Natural killer cell (primary cell): ENCODE results near the gene NUCB1. TPM values are rescaled to one million over a fixed set of nuclear protein-coding genes. Genes with fewer than 3 reads are reported as not detected.
A peak's percentile ranks its signal among the peaks of the same experiment; 100 is the strongest.
"Not testable (repeated sequence)": the region's sequence is repeated elsewhere in the genome, so short reads cannot be mapped to it uniquely, and the experiment has no call there.

Experiments used
- ATAC-seq, 3 donors: fragments of 150-1000 bp in 2 of 3; fragments of 200-7000 bp in 1 of 3; cut with Tn5 transposase; 1 replicate in 1 of 3; 2 replicates in 2 of 3; pipeline ENCODE4 v1.10.0; 2021; ENCODE audit warnings: mild to moderate bottlenecking in 2 of 3, moderate library complexity in 2 of 3
- DNase-seq, 2 donors: peaks; one replicate each; pipeline versions ENCODE4 v3.0.0 to v3.0.0-alpha.2; 2013 to 2021; ENCODE audit warnings: mixed read lengths in 1 of 2
- H3K27ac ChIP-seq: one replicate; pipeline ENCODE4 v1.5.1; 2013; ENCODE audit warnings: mild to moderate bottlenecking, low read length
- H3K27me3 ChIP-seq: one replicate; pipeline ENCODE4 v1.6.1; 2013; ENCODE audit warnings: low read length; ENCODE audit not compliant: control insufficient read depth, insufficient read depth
- H3K36me3 ChIP-seq: one replicate; pipeline ENCODE4 v1.6.1; 2013; ENCODE audit warnings: low read length; ENCODE audit not compliant: control insufficient read depth, insufficient read depth
- H3K4me1 ChIP-seq: one replicate; pipeline ENCODE4 v1.6.1; 2013; ENCODE audit warnings: low read length; ENCODE audit not compliant: control insufficient read depth, insufficient read depth
- H3K4me3 ChIP-seq: one replicate; pipeline ENCODE4 v1.5.1; 2013; ENCODE audit warnings: low read length
- H3K9me3 ChIP-seq: one replicate; pipeline ENCODE4 v1.6.1; 2013; ENCODE audit warnings: low read length; ENCODE audit not compliant: control insufficient read depth, insufficient read depth
- H3K27ac Mint-ChIP-seq, 2 donors: one replicate each; pipeline ENCODE4 v1.8.0; 2022; ENCODE audit warnings: mild to moderate bottlenecking in 2 of 2, mixed read lengths in 2 of 2, moderate library complexity in 1 of 2
- H3K27me3 Mint-ChIP-seq, 2 donors: one replicate each; pipeline ENCODE4 v1.8.0; 2022; ENCODE audit warnings: low read depth in 2 of 2, mixed read lengths in 2 of 2
- H3K36me3 Mint-ChIP-seq: one replicate; pipeline ENCODE4 v1.8.0; 2022; ENCODE audit warnings: mixed read lengths
- H3K4me1 Mint-ChIP-seq, 2 donors: one replicate each; pipeline ENCODE4 v1.8.0; 2022; ENCODE audit warnings: mixed read lengths in 2 of 2
- H3K4me3 Mint-ChIP-seq: one replicate; pipeline ENCODE4 v1.8.0; 2022; ENCODE audit warnings: mild to moderate bottlenecking, moderate library complexity, mixed read lengths
- H3K9me3 Mint-ChIP-seq, 2 donors: one replicate each; pipeline ENCODE4 v1.8.0; 2022; ENCODE audit warnings: mixed read lengths in 2 of 2
- WGBS: methylation state at CpG from one replicate; pipeline ENCODE4 v1.1.7; 2013; ENCODE audit warnings: missing lambda C conversion rate; ENCODE audit not compliant: insufficient coverage; 5-methylcytosine and 5-hydroxymethylcytosine counted together
- intact Hi-C: fragments of 100-400 bp; cut with micrococcal nuclease; formaldehyde crosslinking; loops from one replicate; pipeline ENCODE4 v1.14.2; 2022
- total RNA-seq, 4 donors: library from RNA; stranded (reverse); fragments of 120-200 nt in 1 of 4; gene quantifications; one replicate each; pipeline versions ENCODE4 v1.2.3 to v1.2.4, GENCODE V29; 2013 to 2022
- TF ChIP-seq, protein P1 (sequence below): fragments of 200-600 bp; IDR thresholded peaks from one replicate; pipeline ENCODE4 v1.8.0; 2022; ENCODE audit warnings: antibody characterized with exemption

Gene NUCB1
- total RNA-seq, 3 donors from 2014 or later (not counting 1 experiment from before 2014, with no cell fraction given): 163 to 192 (median 171) TPM

DNA sequence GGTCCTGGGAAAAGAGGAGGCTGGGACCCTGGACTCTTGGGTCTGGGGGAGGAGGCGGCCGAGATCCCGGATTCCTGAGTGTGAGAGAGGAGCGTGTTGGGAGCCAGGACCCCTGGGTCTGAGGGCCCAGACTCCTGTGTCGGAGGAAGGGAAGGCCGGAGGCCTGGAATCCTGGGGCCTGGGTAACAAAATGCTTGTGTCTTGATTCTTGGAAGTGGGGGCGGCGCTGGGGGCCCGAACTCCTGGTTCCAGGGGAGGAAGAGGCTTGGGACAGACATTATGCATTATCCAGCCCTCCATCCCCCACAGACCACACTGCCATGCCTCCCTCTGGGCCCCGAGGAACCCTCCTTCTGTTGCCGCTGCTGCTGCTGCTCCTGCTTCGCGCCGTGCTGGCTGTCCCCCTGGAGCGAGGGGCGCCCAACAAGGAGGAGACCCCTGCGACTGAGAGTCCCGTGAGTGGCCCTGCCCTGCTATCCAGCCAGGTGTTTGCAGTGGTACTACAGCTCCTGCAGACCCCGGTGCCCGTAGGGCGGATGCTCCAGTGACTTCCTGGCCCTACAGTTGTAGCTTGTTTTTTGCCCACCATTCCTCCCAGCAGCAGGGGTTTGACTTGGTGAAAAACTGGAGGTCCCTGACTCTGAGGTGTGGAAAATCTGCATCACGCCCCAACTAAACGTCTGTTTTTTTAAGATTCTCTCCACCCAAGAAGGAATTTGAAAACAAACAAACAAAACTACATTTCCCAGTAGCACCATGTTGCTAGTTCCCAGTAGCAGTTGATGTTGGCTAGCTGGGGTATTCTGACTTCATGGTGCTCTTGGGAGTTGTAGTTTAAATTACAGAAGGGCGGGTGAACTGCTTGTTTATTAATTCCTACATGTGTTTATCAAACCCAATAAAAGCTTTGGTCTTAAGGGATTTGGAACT, 630 bp downstream of the NUCB1 start:
- Mint-ChIP-seq H3K4me1 (peaks cover 26 to 35% of the 10 kb centered on the region in 2 donors), H3K4me3 (peak overlapping the region; percentile 98), H3K27me3 (peaks cover 0 to 9% of the 10 kb centered on the region in 2 donors), H3K9me3 (no peaks in the 10 kb centered on the region), H3K27ac (peak overlapping the region; percentile 92 to 97), H3K36me3 (no peaks in the 10 kb centered on the region)
- intact Hi-C loops: loop anchor here (1.0 to 5.0 kb wide), 2 partner anchors 25 to 67 kb away; partner anchors contain the start of gene FTL
- ATAC-seq: peak in 1 of 3 donors; percentile 22
- Histone ChIP-seq H3K9me3 (no peaks in the 10 kb centered on the region), H3K36me3 (peaks cover 13% of the 10 kb centered on the region), H3K4me3 (peak overlapping the region; percentile 88), H3K4me1 (peaks cover 40% of the 10 kb centered on the region), H3K27ac (peak overlapping the region; percentile 82), H3K27me3 (peaks cover 5% of the 10 kb centered on the region)
- 12% methylated on average over 23 of the region's 24 CpGs for WGBS
- peak in 1 of 2 donors; percentile 60 for DNase-seq
- TF ChIP-seq, protein P1, sequence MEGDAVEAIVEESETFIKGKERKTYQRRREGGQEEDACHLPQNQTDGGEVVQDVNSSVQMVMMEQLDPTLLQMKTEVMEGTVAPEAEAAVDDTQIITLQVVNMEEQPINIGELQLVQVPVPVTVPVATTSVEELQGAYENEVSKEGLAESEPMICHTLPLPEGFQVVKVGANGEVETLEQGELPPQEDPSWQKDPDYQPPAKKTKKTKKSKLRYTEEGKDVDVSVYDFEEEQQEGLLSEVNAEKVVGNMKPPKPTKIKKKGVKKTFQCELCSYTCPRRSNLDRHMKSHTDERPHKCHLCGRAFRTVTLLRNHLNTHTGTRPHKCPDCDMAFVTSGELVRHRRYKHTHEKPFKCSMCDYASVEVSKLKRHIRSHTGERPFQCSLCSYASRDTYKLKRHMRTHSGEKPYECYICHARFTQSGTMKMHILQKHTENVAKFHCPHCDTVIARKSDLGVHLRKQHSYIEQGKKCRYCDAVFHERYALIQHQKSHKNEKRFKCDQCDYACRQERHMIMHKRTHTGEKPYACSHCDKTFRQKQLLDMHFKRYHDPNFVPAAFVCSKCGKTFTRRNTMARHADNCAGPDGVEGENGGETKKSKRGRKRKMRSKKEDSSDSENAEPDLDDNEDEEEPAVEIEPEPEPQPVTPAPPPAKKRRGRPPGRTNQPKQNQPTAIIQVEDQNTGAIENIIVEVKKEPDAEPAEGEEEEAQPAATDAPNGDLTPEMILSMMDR: no peak

DNA sequence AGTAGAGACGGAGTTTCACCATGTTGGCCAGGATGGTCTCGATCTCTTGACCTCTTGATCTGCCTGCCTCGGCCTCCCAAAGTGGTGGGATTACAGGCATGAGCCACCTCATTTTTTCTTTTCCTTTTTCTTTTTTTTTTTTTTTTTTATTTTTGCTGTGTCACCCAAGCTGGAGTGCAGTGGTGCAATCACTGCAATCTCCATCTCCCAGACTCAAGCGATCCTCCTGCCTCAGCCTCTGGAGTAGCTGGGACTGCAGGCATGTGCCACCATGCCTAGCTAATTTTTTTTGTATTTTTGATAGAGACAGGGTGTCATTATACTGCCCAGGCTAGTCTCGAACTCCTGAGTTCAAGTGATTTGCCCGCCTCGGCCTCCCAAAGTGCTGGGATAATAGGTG, 2.2 kb downstream of the NUCB1 start:
- H3K27ac ChIP-seq, H3K4me3 ChIP-seq, ATAC-seq, H3K27me3 ChIP-seq, H3K27ac Mint-ChIP-seq, H3K36me3 Mint-ChIP-seq, DNase-seq, H3K9me3 Mint-ChIP-seq, H3K27me3 Mint-ChIP-seq, H3K9me3 ChIP-seq: not testable (repeated sequence)
- Histone ChIP-seq H3K36me3 (peaks cover 18% of the 10 kb centered on the region), H3K4me1 (peaks cover 32% of the 10 kb centered on the region)
- Mint-ChIP-seq H3K4me3 (peak overlapping the region; percentile 55), H3K4me1 (peaks cover 26 to 28% of the 10 kb centered on the region in 2 donors)
- 94% methylated on average over 7 of the region's 7 CpGs for WGBS
- intact Hi-C loops: loop anchor here (5.0 kb wide), 1 partner anchor 65 kb away; the partner anchor contains the start of gene FTL

DNA sequence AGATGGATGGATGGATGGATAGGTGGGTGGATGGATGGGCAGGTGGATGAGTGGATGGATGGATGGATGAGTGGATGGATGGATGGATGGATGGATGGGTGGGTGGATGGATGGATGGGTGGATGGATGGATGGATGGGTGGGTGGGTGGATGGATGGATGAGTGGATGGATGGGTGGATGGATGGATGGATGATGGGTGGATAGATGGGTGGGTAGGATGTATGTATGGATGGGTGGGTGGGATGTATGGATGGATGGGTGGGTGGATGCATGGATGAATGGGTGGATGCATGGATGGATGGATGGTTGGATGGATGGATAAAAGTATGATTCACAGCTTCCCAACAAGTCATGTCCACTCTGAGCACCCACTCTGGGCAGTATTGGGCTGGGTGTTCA, 3.7 kb downstream of the NUCB1 start:
- Histone ChIP-seq H3K4me1 (peaks cover 32% of the 10 kb centered on the region), H3K36me3 (peaks cover 21% of the 10 kb centered on the region)
- peaks cover 26 to 28% of the 10 kb centered on the region in 2 donors for H3K4me1 Mint-ChIP-seq
- intact Hi-C loops: loop anchor here (5.0 kb wide), 1 partner anchor 64 kb away; the partner anchor contains the start of gene FTL
- not testable (repeated sequence) for H3K9me3 Mint-ChIP-seq, H3K36me3 Mint-ChIP-seq, H3K27me3 Mint-ChIP-seq, H3K27ac ChIP-seq, H3K27me3 ChIP-seq, H3K4me3 ChIP-seq, H3K9me3 ChIP-seq, DNase-seq, H3K4me3 Mint-ChIP-seq, ATAC-seq, H3K27ac Mint-ChIP-seq

DNA sequence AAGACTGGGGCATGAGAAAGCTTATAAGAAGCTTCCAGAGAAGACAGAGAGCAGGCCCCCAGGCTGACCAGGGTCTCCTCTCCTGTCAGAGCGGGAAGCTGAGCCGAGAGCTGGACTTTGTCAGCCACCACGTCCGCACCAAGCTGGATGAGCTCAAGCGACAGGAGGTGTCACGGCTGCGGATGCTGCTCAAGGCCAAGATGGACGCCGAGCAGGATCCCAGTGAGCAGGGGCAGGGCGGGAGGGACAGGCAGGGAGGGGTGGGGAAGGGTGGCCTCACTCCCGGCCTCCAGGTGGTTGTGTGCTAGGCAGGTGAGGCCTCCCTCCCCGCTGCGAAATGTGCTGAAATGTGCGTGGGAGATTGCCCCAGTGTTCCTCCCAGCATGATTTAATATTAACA, 5.6 kb downstream of the NUCB1 start:
- no peak overlapping the region for H3K4me3 ChIP-seq
- Mint-ChIP-seq H3K9me3 (no peaks in the 10 kb centered on the region), H3K27ac (no peak overlapping the region), H3K4me1 (peaks cover 13 to 14% of the 10 kb centered on the region in 2 donors), H3K4me3 (no peak overlapping the region), H3K36me3 (no peaks in the 10 kb centered on the region), H3K27me3 (no peaks in the 10 kb centered on the region)
- no peak overlapping the region for H3K27ac ChIP-seq
- intact Hi-C loops: no loop called here
- no peaks in the 10 kb centered on the region for H3K9me3 ChIP-seq
- H3K4me1 ChIP-seq: peaks cover 21% of the 10 kb centered on the region
- peaks cover 29% of the 10 kb centered on the region for H3K36me3 ChIP-seq
- ATAC-seq: no peak
- TF ChIP-seq, protein P1: no peak
- DNase-seq: no peak
- H3K27me3 ChIP-seq: no peaks in the 10 kb centered on the region
- WGBS: 99% methylated on average over 11 of the region's 14 CpGs
